ENCODE results near the gene MS4A4E.

The MS4A4E gene

DNA sequence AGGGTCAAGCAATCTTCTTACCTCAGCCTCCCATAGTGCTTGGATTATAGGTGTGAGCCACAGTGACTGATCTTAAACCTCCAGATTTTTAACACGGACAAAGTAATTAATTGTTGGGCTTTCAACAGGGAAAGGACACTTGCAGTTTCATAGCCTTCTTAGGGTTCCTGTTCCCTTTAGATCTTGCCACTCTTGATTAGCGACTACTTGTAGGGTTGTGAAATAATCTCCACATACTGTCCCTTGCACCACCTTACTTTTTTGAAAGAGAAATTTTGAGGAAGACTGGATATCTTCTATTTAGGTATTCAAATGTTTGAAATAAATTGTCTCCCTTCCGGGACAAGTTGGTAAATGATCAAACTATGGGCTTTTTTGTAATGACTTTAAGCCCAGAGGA, 7.6 kb downstream of the MS4A4E start:
- no peak for TF ChIP-seq EP300 (IDR thresholded peaks at IDR 0.05; ENCODE audit: borderline replicate concordance)
- no peak for TF ChIP-seq FOXM1 (IDR thresholded peaks at IDR 0.05; ENCODE audit: borderline replicate concordance, low read depth)
- TF ChIP-seq, protein P1, sequence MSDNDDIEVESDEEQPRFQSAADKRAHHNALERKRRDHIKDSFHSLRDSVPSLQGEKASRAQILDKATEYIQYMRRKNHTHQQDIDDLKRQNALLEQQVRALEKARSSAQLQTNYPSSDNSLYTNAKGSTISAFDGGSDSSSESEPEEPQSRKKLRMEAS (IDR thresholded peaks at IDR 0.05), result no peak
- no peak for TF ChIP-seq CEBPB (IDR thresholded peaks at IDR 0.05)
- TF ChIP-seq TEAD4 (IDR thresholded peaks at IDR 0.05), result no peak
- no peak for TF ChIP-seq CREB1 (IDR thresholded peaks at IDR 0.05; ENCODE audit: low read depth)
- TF ChIP-seq RAD21 (IDR thresholded peaks at IDR 0.05; ENCODE audit: low read depth), result no peak
- TF ChIP-seq, protein P2, sequence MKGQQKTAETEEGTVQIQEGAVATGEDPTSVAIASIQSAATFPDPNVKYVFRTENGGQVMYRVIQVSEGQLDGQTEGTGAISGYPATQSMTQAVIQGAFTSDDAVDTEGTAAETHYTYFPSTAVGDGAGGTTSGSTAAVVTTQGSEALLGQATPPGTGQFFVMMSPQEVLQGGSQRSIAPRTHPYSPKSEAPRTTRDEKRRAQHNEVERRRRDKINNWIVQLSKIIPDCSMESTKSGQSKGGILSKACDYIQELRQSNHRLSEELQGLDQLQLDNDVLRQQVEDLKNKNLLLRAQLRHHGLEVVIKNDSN (IDR thresholded peaks at IDR 0.05), result no peak
- TF ChIP-seq, protein P3, sequence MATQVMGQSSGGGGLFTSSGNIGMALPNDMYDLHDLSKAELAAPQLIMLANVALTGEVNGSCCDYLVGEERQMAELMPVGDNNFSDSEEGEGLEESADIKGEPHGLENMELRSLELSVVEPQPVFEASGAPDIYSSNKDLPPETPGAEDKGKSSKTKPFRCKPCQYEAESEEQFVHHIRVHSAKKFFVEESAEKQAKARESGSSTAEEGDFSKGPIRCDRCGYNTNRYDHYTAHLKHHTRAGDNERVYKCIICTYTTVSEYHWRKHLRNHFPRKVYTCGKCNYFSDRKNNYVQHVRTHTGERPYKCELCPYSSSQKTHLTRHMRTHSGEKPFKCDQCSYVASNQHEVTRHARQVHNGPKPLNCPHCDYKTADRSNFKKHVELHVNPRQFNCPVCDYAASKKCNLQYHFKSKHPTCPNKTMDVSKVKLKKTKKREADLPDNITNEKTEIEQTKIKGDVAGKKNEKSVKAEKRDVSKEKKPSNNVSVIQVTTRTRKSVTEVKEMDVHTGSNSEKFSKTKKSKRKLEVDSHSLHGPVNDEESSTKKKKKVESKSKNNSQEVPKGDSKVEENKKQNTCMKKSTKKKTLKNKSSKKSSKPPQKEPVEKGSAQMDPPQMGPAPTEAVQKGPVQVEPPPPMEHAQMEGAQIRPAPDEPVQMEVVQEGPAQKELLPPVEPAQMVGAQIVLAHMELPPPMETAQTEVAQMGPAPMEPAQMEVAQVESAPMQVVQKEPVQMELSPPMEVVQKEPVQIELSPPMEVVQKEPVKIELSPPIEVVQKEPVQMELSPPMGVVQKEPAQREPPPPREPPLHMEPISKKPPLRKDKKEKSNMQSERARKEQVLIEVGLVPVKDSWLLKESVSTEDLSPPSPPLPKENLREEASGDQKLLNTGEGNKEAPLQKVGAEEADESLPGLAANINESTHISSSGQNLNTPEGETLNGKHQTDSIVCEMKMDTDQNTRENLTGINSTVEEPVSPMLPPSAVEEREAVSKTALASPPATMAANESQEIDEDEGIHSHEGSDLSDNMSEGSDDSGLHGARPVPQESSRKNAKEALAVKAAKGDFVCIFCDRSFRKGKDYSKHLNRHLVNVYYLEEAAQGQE (IDR thresholded peaks at IDR 0.05; ENCODE audit: low read depth), result no peak
- no peak for TF ChIP-seq EGR1 (IDR thresholded peaks at IDR 0.05)
- no peak for TF ChIP-seq YY1 (IDR thresholded peaks at IDR 0.05; ENCODE audit: low read depth)
- TF ChIP-seq NFIC (IDR thresholded peaks at IDR 0.05), result no peak
- no peak for TF ChIP-seq TCF12 (IDR thresholded peaks at IDR 0.05; ENCODE audit: low read depth)
- TF ChIP-seq TAF1 (IDR thresholded peaks at IDR 0.05; ENCODE audit: low read depth), result no peak
- no peak for TF ChIP-seq ZBTB7A (IDR thresholded peaks at IDR 0.05; ENCODE audit: low read depth)

DNA sequence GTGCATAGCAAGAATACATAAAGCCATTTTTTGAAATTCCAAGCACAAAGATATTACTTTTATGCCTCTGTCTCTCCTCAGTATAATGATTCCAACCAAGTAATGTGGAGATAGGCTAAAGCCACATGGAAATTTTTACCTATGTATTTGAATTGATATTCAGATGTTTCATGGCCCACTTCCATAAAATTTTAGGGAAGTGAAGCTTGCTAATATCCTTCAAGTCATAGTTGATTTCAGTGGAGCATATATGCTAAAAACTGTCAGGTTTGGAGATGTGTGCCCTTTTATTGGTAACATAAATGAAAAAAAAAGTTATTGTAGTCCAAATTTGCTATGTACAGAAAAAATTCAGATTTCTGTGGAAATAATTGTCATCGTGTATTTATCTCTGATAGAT, 12.3 kb downstream of the MS4A4E start:
- no peak for TF ChIP-seq YY1 (IDR thresholded peaks at IDR 0.05; ENCODE audit: low read depth)
- TF ChIP-seq RAD21 (IDR thresholded peaks at IDR 0.05; ENCODE audit: low read depth), result no peak
- TF ChIP-seq EGR1 (IDR thresholded peaks at IDR 0.05), result no peak
- no peak for TF ChIP-seq TAF1 (IDR thresholded peaks at IDR 0.05; ENCODE audit: low read depth)
- TF ChIP-seq, protein P2 (IDR thresholded peaks at IDR 0.05), result no peak

DNA sequence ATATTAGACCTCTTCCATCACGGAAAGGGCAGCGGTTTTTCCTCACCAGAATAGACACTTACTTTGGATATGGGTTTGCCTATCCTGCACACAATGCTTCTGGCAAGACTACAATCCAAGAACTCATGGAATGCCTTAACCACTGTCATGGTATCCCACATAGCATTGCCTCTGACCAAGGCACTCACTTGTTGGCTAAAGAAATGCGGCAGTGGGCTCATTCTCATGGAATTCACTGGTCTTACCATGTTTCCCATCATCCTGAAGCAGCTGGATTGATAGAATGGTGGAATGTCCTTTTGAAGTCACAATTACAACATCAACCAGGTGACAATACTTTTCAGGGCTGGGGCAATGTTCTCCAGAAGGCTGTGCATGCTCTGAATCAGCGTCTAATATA, 20.8 kb downstream of the MS4A4E start:
- no peak for TF ChIP-seq EP300 (IDR thresholded peaks at IDR 0.05; ENCODE audit: borderline replicate concordance)
- TF ChIP-seq FOXM1 (IDR thresholded peaks at IDR 0.05; ENCODE audit: borderline replicate concordance, low read depth), result no peak
- TF ChIP-seq, protein P3 (IDR thresholded peaks at IDR 0.05; ENCODE audit: low read depth), result no peak

DNA sequence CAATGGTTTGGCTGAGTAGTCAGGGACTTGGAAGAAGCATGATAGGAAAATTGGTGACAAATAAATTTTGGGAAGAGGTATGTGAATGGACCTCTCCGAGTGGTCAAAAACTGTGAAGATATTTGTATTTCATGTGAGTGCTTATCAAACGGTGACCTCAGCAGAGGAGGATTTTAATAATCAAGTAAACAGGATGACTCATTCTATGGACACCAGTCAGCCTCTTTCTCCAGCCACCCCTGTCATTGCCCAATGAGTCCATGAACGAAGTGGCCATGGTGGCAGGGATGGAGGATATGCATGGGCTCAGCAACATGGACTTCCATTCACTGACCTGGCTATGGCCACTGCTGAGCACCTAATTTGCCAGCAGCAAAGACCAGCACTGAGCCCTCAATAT, 21.2 kb downstream of the MS4A4E start:
- TF ChIP-seq CEBPB (IDR thresholded peaks at IDR 0.05), result no peak
- TF ChIP-seq TAF1 (IDR thresholded peaks at IDR 0.05; ENCODE audit: low read depth), result no peak
- TF ChIP-seq EGR1 (IDR thresholded peaks at IDR 0.05), result no peak
- no peak for TF ChIP-seq YY1 (IDR thresholded peaks at IDR 0.05; ENCODE audit: low read depth)
- TF ChIP-seq, protein P2 (IDR thresholded peaks at IDR 0.05), result no peak
- TF ChIP-seq, protein P3 (IDR thresholded peaks at IDR 0.05; ENCODE audit: low read depth), result no peak
- TF ChIP-seq, protein P1 (IDR thresholded peaks at IDR 0.05), result no peak
- no peak for TF ChIP-seq TEAD4 (IDR thresholded peaks at IDR 0.05)
- no peak for TF ChIP-seq NFIC (IDR thresholded peaks at IDR 0.05)
- TF ChIP-seq FOXM1 (IDR thresholded peaks at IDR 0.05; ENCODE audit: borderline replicate concordance, low read depth), result no peak
- TF ChIP-seq ZBTB7A (IDR thresholded peaks at IDR 0.05; ENCODE audit: low read depth), result no peak
- no peak for TF ChIP-seq EP300 (IDR thresholded peaks at IDR 0.05; ENCODE audit: borderline replicate concordance)
- no peak for TF ChIP-seq RAD21 (IDR thresholded peaks at IDR 0.05; ENCODE audit: low read depth)
- no peak for TF ChIP-seq CREB1 (IDR thresholded peaks at IDR 0.05; ENCODE audit: low read depth)
- TF ChIP-seq TCF12 (IDR thresholded peaks at IDR 0.05; ENCODE audit: low read depth), result no peak
